HUDEP-2 (cell line): ENCODE data around the gene KRT17.
"Not testable (repeated sequence)": the region's sequence is repeated elsewhere in the genome, so short reads cannot be mapped to it uniquely, and the experiment has no call there.

ENCODE experiments used
- DNase-seq, 76 experiments: peaks; one replicate each; lab custom pipeline; 2025; ENCODE audit not compliant: unreplicated experiment in 76 of 76; lab: John Stamatoyannopoulos, UW

The KRT17 gene

GRCh38 chr17:41654678-41655607 is 30.6 kb upstream of the KRT17 start:
- DNase-seq, result no peak

- DNase-seq, result no peak
Observed at GRCh38 chr17:41653892-41654677, 29.7 kb upstream of the KRT17 start.

GRCh38 chr17:41653421-41653820 is 29.0 kb upstream of the KRT17 start:
- no peak for DNase-seq

- no peak for DNase-seq
Observed at GRCh38 chr17:41652461-41652970, 28.1 kb upstream of the KRT17 start.

GRCh38 chr17:41651625-41652460 is 27.5 kb upstream of the KRT17 start:
- no peak for DNase-seq

- DNase-seq, result no peak
Observed at GRCh38 chr17:41650794-41651624, 26.6 kb upstream of the KRT17 start.

GRCh38 chr17:41649923-41650519 is 25.6 kb upstream of the KRT17 start:
- DNase-seq, result no peak

GRCh38 chr17:41648411-41649195 is 24.2 kb upstream of the KRT17 start:
- peak in 67 of 76 experiments; percentile 20 to 84 (median 63) for DNase-seq

GRCh38 chr17:41647940-41648410 is 23.6 kb upstream of the KRT17 start:
- peak in 70 of 76 experiments; percentile 10 to 86 (median 61) for DNase-seq

- DNase-seq, result peak in 1 of 76 experiments; percentile 27
Observed at GRCh38 chr17:41647038-41647813, 22.9 kb upstream of the KRT17 start.

- no peak for DNase-seq
Observed at GRCh38 chr17:41642252-41643156, 18.1 kb upstream of the KRT17 start.

- not testable (repeated sequence) for DNase-seq
Observed at GRCh38 chr17:41640596-41640995, 16.2 kb upstream of the KRT17 start.

- no peak for DNase-seq
Observed at GRCh38 chr17:41639492-41640473, 15.4 kb upstream of the KRT17 start.

GRCh38 chr17:41638941-41639340 is 14.6 kb upstream of the KRT17 start:
- DNase-seq, result no peak

- DNase-seq, result no peak
Observed at GRCh38 chr17:41638194-41638593, 13.8 kb upstream of the KRT17 start.
